OCI-LY1 (cell line): Measurements from ENCODE around the gene MT1E.

Experiments used
- H2AFZ ChIP-seq: fragments of 200-600 bp; sonication (generic), shearing (Covaris generic); 2 replicates; pipeline ENCODE4 v1.6.0; 2014; ENCODE audit warnings: antibody characterized with exemption, mild to moderate bottlenecking, low read length
- H3F3A ChIP-seq: fragments of 200-600 bp; sonication (generic), shearing (Covaris generic); 2 replicates; pipeline ENCODE4 v1.6.0; 2014; ENCODE audit warnings: mild to moderate bottlenecking, antibody characterized with exemption, low read length, moderate library complexity; ENCODE audit not compliant: insufficient read depth
- H3K27ac ChIP-seq: fragments of 200-600 bp; sonication (generic); 2 replicates; pipeline ENCODE4 v1.5.1; 2014; ENCODE audit warnings: low read length, mixed run types, mild to moderate bottlenecking, low read depth; ENCODE audit not compliant: poor library complexity, severe bottlenecking
- H3K27me3 ChIP-seq: fragments of 200-600 bp; sonication (generic); 2 replicates; pipeline ENCODE4 v1.6.0; 2014; ENCODE audit warnings: antibody characterized with exemption, mild to moderate bottlenecking, low read length, moderate library complexity; ENCODE audit not compliant: insufficient read depth
- H3K36me3 ChIP-seq: fragments of 200-600 bp; sonication (generic); 2 replicates; pipeline ENCODE4 v1.6.1; 2014; ENCODE audit warnings: mild to moderate bottlenecking, antibody characterized with exemption, low read length, moderate library complexity, mixed read lengths; ENCODE audit not compliant: insufficient read depth
- H3K4me1 ChIP-seq: fragments of 200-600 bp; sonication (generic); 2 replicates; pipeline ENCODE4 v1.5.1; 2014; ENCODE audit warnings: mild to moderate bottlenecking, low read length, moderate library complexity; ENCODE audit not compliant: insufficient read depth, severe bottlenecking
- H3K4me2 ChIP-seq: fragments of 200-600 bp; sonication (generic), shearing (Covaris generic); 2 replicates; pipeline ENCODE4 v1.6.1; 2014; ENCODE audit warnings: low read length
- H3K4me3 ChIP-seq: fragments of 200-600 bp; sonication (generic); 2 replicates; pipeline ENCODE4 v1.5.1; 2014; ENCODE audit warnings: low read length, low read depth, mild to moderate bottlenecking, mixed read lengths; ENCODE audit not compliant: poor library complexity, severe bottlenecking
- H3K79me2 ChIP-seq: fragments of 200-600 bp; shearing (Covaris generic); 2 replicates; pipeline ENCODE4 v1.6.1; 2016; ENCODE audit warnings: mixed run types, low read length, mixed read lengths; ENCODE audit not compliant: insufficient read depth
- H3K9ac ChIP-seq: fragments of 200-600 bp; sonication (generic), shearing (Covaris generic); 2 replicates; pipeline ENCODE4 v1.6.1; 2014; ENCODE audit warnings: mild to moderate bottlenecking, low read length, mixed read lengths
- H3K9me2 ChIP-seq: fragments of 200-600 bp; sonication (generic), shearing (Covaris generic); 2 replicates; pipeline ENCODE4 v1.6.1; 2014; ENCODE audit warnings: low read depth, mild to moderate bottlenecking, low read length, mixed read lengths
- H3K9me3 ChIP-seq: fragments of 200-600 bp; shearing (Covaris generic); 2 replicates; pipeline ENCODE4 v1.6.1; 2014; ENCODE audit warnings: low read length, mixed read lengths
- H4K20me1 ChIP-seq: fragments of 200-600 bp; sonication (generic), shearing (Covaris generic); 2 replicates; pipeline ENCODE4 v1.6.0; 2016; ENCODE audit warnings: mild to moderate bottlenecking, low read length; ENCODE audit not compliant: insufficient read depth
- EZH2 ChIP-seq: fragments of 200-600 bp; sonication (generic), shearing (Covaris generic); IDR thresholded peaks from 2 replicates; pipeline ENCODE4 v1.8.0; 2017; ENCODE audit warnings: borderline replicate concordance, mixed run types, mild to moderate bottlenecking, antibody characterized with exemption, low read length, moderate library complexity, mixed read lengths
- TF ChIP-seq, protein P1 (sequence below): fragments of 200-600 bp; sonication (generic), shearing (Covaris generic); IDR thresholded peaks from 2 replicates; pipeline ENCODE4 v1.5.1; 2017; ENCODE audit warnings: mild to moderate bottlenecking, antibody characterized with exemption, low read length, moderate library complexity, mixed read lengths

The MT1E gene

DNA sequence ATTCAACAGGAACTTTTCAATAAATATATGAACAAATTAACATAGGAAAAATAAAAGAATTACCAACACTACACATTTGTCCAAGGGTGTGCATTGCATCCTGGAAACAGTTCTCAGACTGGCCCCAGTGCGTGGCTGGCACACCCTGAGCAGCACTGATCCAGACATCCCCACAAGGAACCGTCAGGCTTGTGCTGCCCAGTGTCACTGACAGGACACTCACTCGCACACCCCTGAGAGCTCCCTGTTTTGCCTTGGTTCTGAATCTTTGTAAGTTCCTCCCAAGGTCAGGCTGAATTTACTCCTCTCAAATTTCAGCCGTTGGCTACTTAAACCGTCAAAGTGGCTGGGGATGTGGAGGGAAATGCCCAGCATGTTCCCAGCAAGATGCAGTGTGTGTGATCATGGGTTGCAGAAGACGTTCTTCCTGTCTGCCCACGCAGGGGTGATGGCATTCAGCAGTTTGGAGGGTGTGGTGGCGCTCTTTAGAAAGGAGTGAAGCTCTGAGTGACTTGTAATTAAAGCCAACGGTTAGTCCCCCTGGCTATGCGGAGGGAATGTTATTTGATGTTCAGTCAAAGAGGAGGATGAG lies 15.5 kb upstream of the MT1E start:
- H3K9ac ChIP-seq, result no peak overlapping the region; the same call in 1 of the 2 replicates
- H3K4me2 ChIP-seq, result peak overlapping the region; percentile 98
- H4K20me1 ChIP-seq, result no peaks in the 10 kb centered on the region
- TF ChIP-seq EZH2, result no peak
- TF ChIP-seq, protein P1, sequence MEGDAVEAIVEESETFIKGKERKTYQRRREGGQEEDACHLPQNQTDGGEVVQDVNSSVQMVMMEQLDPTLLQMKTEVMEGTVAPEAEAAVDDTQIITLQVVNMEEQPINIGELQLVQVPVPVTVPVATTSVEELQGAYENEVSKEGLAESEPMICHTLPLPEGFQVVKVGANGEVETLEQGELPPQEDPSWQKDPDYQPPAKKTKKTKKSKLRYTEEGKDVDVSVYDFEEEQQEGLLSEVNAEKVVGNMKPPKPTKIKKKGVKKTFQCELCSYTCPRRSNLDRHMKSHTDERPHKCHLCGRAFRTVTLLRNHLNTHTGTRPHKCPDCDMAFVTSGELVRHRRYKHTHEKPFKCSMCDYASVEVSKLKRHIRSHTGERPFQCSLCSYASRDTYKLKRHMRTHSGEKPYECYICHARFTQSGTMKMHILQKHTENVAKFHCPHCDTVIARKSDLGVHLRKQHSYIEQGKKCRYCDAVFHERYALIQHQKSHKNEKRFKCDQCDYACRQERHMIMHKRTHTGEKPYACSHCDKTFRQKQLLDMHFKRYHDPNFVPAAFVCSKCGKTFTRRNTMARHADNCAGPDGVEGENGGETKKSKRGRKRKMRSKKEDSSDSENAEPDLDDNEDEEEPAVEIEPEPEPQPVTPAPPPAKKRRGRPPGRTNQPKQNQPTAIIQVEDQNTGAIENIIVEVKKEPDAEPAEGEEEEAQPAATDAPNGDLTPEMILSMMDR, result peak; percentile 8; the same call in 1 of the 2 replicates
- H3F3A ChIP-seq, result no peaks in the 10 kb centered on the region
- H3K79me2 ChIP-seq, result no peaks in the 10 kb centered on the region
- H3K4me1 ChIP-seq, result peaks cover 28% of the 10 kb centered on the region
- no peak overlapping the region for H3K27ac ChIP-seq
- no peaks in the 10 kb centered on the region for H3K36me3 ChIP-seq
- no peaks in the 10 kb centered on the region for H3K9me3 ChIP-seq
- no peak overlapping the region for H2AFZ ChIP-seq
- H3K9me2 ChIP-seq, result no peaks in the 10 kb centered on the region
- no peak overlapping the region for H3K4me3 ChIP-seq
- H3K27me3 ChIP-seq, result no peaks in the 10 kb centered on the region

- Histone ChIP-seq H3K4me2 (no peak overlapping the region), H2AFZ (no peak overlapping the region), H3K4me1 (peaks cover 28% of the 10 kb centered on the region), H3K36me3 (no peaks in the 10 kb centered on the region), H3K9me2 (no peaks in the 10 kb centered on the region), H3K9ac (no peak overlapping the region), H3K27ac (no peak overlapping the region), H4K20me1 (no peaks in the 10 kb centered on the region), H3K4me3 (no peak overlapping the region), H3K79me2 (no peaks in the 10 kb centered on the region), H3F3A (no peaks in the 10 kb centered on the region), H3K9me3 (no peaks in the 10 kb centered on the region), H3K27me3 (no peaks in the 10 kb centered on the region)
- TF ChIP-seq, protein P1, result no peak
- TF ChIP-seq EZH2, result no peak
Measured at GRCh38 chr16:56610609-56611111, 14.9 kb upstream of the MT1E start.

DNA sequence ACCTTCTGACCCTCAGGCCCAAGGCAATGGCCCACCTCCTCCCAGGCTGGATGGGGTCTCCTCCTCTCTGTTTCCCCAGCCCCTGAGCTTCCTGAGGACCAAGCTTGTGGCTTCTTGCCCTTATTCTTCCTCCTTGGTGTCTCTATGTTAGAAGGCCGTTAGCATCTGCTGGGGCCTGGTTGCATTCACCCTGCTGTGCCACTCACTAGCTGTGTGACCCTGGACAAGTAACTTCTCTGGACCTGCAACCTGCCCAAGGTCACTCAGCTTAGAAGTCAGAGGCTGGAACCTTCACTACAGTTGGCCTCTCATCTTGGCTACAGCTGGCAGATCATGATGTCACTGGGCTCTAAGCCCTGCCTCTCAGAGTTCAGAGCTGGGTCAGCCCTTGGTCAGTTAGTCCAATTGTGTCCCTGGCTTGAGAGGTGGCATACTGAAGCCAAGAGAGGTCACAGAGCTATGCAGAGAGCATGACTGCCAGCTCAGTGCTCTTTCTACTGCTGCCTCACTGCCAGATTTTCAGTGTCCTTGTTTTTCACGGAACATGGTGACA lies 14.2 kb upstream of the MT1E start:
- Histone ChIP-seq H3F3A (no peaks in the 10 kb centered on the region), H3K9me3 (no peaks in the 10 kb centered on the region), H3K27me3 (no peaks in the 10 kb centered on the region), H3K36me3 (no peaks in the 10 kb centered on the region), H3K79me2 (no peaks in the 10 kb centered on the region), H4K20me1 (no peaks in the 10 kb centered on the region), H2AFZ (no peak overlapping the region), H3K4me3 (no peak overlapping the region), H3K27ac (no peak overlapping the region), H3K4me2 (no peak overlapping the region), H3K9me2 (no peaks in the 10 kb centered on the region), H3K9ac (no peak overlapping the region), H3K4me1 (peaks cover 28% of the 10 kb centered on the region)
- TF ChIP-seq EZH2, result no peak
- TF ChIP-seq, protein P1, result no peak
